B cell (primary cell): ENCODE measurements around the gene SLC37A2. TPM values are rescaled to one million over a fixed set of nuclear protein-coding genes. Genes with fewer than 3 reads are reported as not detected.

Source experiments
- ATAC-seq: fragments of 200-7000 bp; cut with Tn5 transposase; one replicate; pipeline ENCODE4 v1.10.0; 2021; ENCODE audit warnings: low read depth, mild to moderate bottlenecking, moderate number of reproducible peaks, moderate library complexity
- CTCF ChIA-PET: fragments of 350-600 bp; sonication (Branson Sonifier 250); formaldehyde crosslinking; loops from one replicate; lab custom pipeline; 2021; ENCODE audit warnings: antibody characterized with exemption, inconsistent platforms; lab: Charles Lee
- POLR2A ChIA-PET: fragments of 350-600 bp; sonication (Branson Sonifier 250); formaldehyde crosslinking; loops from one replicate; lab custom pipeline; 2021; ENCODE audit warnings: antibody characterized with exemption; lab: Charles Lee
- DNase-seq: peaks from one replicate; pipeline ENCODE4 v3.0.0; 2013
- H2AFZ ChIP-seq: 2 replicates; pipeline ENCODE4 v1.6.1; 2012; ENCODE audit warnings: mild to moderate bottlenecking, low read depth, low read length; ENCODE audit not compliant: insufficient read depth, poor library complexity, severe bottlenecking
- H3K27ac ChIP-seq, 2 donors: 1 replicate in 1 of 2; 2 replicates in 1 of 2; pipeline ENCODE4 v1.5.1; 2012 to 2013; ENCODE audit warnings: low read length in 2 of 2, mild to moderate bottlenecking in 2 of 2, moderate library complexity in 1 of 2
- H3K27me3 ChIP-seq, 4 experiments: fragments of 200-600 bp in 1 of 4; sonication (generic) in 1 of 4; replicated peaks in 1 of 4; 1 replicate in 2 of 4; 2 replicates in 2 of 4; pipeline versions ENCODE4 v1.6.1 to v1.7.0; 2013 to 2016; ENCODE audit warnings: low read length in 3 of 4, mild to moderate bottlenecking in 2 of 4, mixed read lengths in 1 of 4, moderate library complexity in 1 of 4; ENCODE audit not compliant: insufficient read depth in 4 of 4, control insufficient read depth in 3 of 4; ENCODE audit errors: control extremely low read depth in 1 of 4
- H3K36me3 ChIP-seq, 2 experiments: replicated peaks in 1 of 2; 1 replicate in 1 of 2; 2 replicates in 1 of 2; pipeline versions ENCODE4 v1.6.1 to v1.7.1; 2013; ENCODE audit warnings: low read length in 1 of 2; ENCODE audit not compliant: insufficient read depth in 2 of 2, control insufficient read depth in 1 of 2; ENCODE audit errors: control extremely low read depth in 1 of 2, extremely low read depth in 1 of 2
- H3K4me1 ChIP-seq, 2 donors: fragments of 200-600 bp in 1 of 2; sonication (generic) in 1 of 2; 1 replicate in 1 of 2; 2 replicates in 1 of 2; pipeline versions ENCODE4 v1.5.1 to v1.6.1; 2013 to 2017; ENCODE audit warnings: low read length in 2 of 2; ENCODE audit not compliant: control insufficient read depth in 2 of 2, insufficient read depth in 2 of 2
- H3K4me2 ChIP-seq: replicated peaks from 2 replicates; pipeline ENCODE3; 2012; ENCODE audit warnings: mild to moderate bottlenecking, low read depth, low read length; ENCODE audit not compliant: poor library complexity, severe bottlenecking
- H3K4me3 ChIP-seq, 5 experiments: fragments of 200-600 bp in 1 of 5; sonication (generic) in 1 of 5; 1 replicate in 3 of 5; 2 replicates in 2 of 5; pipeline versions ENCODE4 v1.5.1 to v1.7.0; 2011 to 2016; ENCODE audit warnings: low read length in 4 of 5, mild to moderate bottlenecking in 4 of 5, low read depth in 2 of 5, control low read depth in 1 of 5, moderate library complexity in 1 of 5; ENCODE audit not compliant: insufficient read depth in 1 of 5; ENCODE audit errors: control extremely low read depth in 1 of 5, extremely low read depth in 1 of 5
- H3K79me2 ChIP-seq: fragments of 200-600 bp; sonication (generic); one replicate; pipeline ENCODE4 v1.6.0; 2016; ENCODE audit warnings: low read length; ENCODE audit not compliant: control insufficient read depth, insufficient read depth
- H3K9ac ChIP-seq: fragments of 200-600 bp; sonication (generic); 2 replicates; pipeline ENCODE4 v1.6.1; 2017; ENCODE audit warnings: mild to moderate bottlenecking, low read length, moderate library complexity
- H3K9me3 ChIP-seq, 3 donors: one replicate each; pipeline versions ENCODE4 v1.6.1 to v1.7.1; 2013; ENCODE audit warnings: low read length in 2 of 3; ENCODE audit not compliant: control insufficient read depth in 2 of 3, insufficient read depth in 1 of 3; ENCODE audit errors: control extremely low read depth in 1 of 3
- H4K20me1 ChIP-seq: 2 replicates; pipeline ENCODE4 v1.6.0; 2012; ENCODE audit warnings: mild to moderate bottlenecking, low read length; ENCODE audit not compliant: insufficient read depth, control insufficient read depth, poor library complexity, severe bottlenecking
- H3K27ac Mint-ChIP-seq: one replicate; pipeline ENCODE4 v1.8.0; 2021; ENCODE audit warnings: mixed read lengths
- H3K27me3 Mint-ChIP-seq: one replicate; pipeline ENCODE4 v1.8.0; 2021; ENCODE audit warnings: mixed read lengths
- H3K4me1 Mint-ChIP-seq: one replicate; pipeline ENCODE4 v1.8.0; 2021; ENCODE audit warnings: mixed read lengths
- H3K4me3 Mint-ChIP-seq: one replicate; pipeline ENCODE4 v1.8.0; 2021; ENCODE audit warnings: mixed read lengths
- H3K9me3 Mint-ChIP-seq: one replicate; pipeline ENCODE4 v1.8.0; 2022; ENCODE audit warnings: mixed read lengths; ENCODE audit not compliant: insufficient read depth
- EZH2 ChIP-seq: IDR thresholded peaks from 2 replicates; pipeline ENCODE4 v1.6.1; 2012; ENCODE audit warnings: borderline replicate concordance, low read depth, mild to moderate bottlenecking, moderate library complexity, low read length; ENCODE audit not compliant: insufficient read depth, poor library complexity, severe bottlenecking
- WGBS: methylation state at CpG from one replicate; pipeline ENCODE4 v1.1.5; 2013; ENCODE audit warnings: missing lambda C conversion rate; ENCODE audit not compliant: insufficient coverage; 5-methylcytosine and 5-hydroxymethylcytosine counted together
- intact Hi-C: fragments of 100-400 bp; cut with micrococcal nuclease; formaldehyde crosslinking; loops from one replicate; pipeline ENCODE4 v1.10.0; 2022
- polyA plus RNA-seq: library from polyadenylated mRNA; depleted of rRNA; stranded (reverse); fragments of >200 nt; gene quantifications from 2 replicates; pipeline ENCODE4 v1.2.3, GENCODE V29; 2012
- total RNA-seq, 2 donors: library from RNA; stranded (reverse); fragments of 120-200 nt in 1 of 2; gene quantifications; 1 replicate in 1 of 2; 2 replicates in 1 of 2; pipeline versions ENCODE4 v1.2.3 to v1.2.4, GENCODE V29; 2013 to 2022
- TF ChIP-seq, protein P1 (sequence below): fragments of 200-600 bp; IDR thresholded peaks from one replicate; pipeline ENCODE4 v1.8.0; 2022; ENCODE audit warnings: antibody characterized with exemption, mild to moderate bottlenecking

The SLC37A2 gene
- total and polyA plus RNA-seq, 2 donors (not counting 1 experiment from before 2014, with no cell fraction given), result 7.6 to 27.0 TPM

DNA sequence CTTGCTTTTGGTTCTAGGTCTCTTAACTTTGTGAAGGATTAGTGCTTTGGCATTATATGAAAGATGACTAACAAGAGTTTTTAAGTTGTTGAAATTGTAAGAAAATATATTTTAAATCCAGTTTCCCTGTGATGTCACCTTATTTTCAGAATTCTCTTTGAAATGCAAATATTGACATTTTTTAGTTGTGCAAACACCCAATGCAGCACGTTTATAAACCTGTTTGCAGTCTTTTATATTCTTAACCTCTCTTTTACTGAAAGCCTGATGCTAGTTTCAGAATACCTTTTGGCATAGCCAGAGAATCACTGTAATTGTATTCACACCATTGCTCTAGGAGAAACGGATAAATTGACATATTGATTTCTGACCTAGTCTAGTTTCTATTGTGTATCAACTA is 42.8 kb upstream of the SLC37A2 start:
- Mint-ChIP-seq H3K4me3 (no peak overlapping the region), H3K27me3 (no peaks in the 10 kb centered on the region), H3K9me3 (no peaks in the 10 kb centered on the region), H3K4me1 (no peaks in the 10 kb centered on the region), H3K27ac (no peak overlapping the region)
- H3K4me2 ChIP-seq, result no peak overlapping the region
- no peak overlapping the region for H3K9ac ChIP-seq
- DNase-seq (no peak), ATAC-seq (no peak)
- no peaks in the 10 kb centered on the region for H3K27me3 ChIP-seq
- H3K4me1 ChIP-seq, result no peaks in the 10 kb centered on the region
- no peaks in the 10 kb centered on the region for H3K9me3 ChIP-seq
- H2AFZ ChIP-seq, result no peak overlapping the region
- ChIA-PET CTCF (no interaction called here), POLR2A (no interaction called here)
- H3K27ac ChIP-seq, result no peak overlapping the region
- 86% methylated on average over 1 of the region's 2 CpGs for WGBS
- TF ChIP-seq, protein P1, sequence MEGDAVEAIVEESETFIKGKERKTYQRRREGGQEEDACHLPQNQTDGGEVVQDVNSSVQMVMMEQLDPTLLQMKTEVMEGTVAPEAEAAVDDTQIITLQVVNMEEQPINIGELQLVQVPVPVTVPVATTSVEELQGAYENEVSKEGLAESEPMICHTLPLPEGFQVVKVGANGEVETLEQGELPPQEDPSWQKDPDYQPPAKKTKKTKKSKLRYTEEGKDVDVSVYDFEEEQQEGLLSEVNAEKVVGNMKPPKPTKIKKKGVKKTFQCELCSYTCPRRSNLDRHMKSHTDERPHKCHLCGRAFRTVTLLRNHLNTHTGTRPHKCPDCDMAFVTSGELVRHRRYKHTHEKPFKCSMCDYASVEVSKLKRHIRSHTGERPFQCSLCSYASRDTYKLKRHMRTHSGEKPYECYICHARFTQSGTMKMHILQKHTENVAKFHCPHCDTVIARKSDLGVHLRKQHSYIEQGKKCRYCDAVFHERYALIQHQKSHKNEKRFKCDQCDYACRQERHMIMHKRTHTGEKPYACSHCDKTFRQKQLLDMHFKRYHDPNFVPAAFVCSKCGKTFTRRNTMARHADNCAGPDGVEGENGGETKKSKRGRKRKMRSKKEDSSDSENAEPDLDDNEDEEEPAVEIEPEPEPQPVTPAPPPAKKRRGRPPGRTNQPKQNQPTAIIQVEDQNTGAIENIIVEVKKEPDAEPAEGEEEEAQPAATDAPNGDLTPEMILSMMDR, result no peak
- TF ChIP-seq EZH2, result no peak
- no peaks in the 10 kb centered on the region for H4K20me1 ChIP-seq
- intact Hi-C loops, result no loop called here
- H3K79me2 ChIP-seq, result no peaks in the 10 kb centered on the region
- H3K36me3 ChIP-seq, result no peaks in the 10 kb centered on the region
- no peak overlapping the region for H3K4me3 ChIP-seq

DNA sequence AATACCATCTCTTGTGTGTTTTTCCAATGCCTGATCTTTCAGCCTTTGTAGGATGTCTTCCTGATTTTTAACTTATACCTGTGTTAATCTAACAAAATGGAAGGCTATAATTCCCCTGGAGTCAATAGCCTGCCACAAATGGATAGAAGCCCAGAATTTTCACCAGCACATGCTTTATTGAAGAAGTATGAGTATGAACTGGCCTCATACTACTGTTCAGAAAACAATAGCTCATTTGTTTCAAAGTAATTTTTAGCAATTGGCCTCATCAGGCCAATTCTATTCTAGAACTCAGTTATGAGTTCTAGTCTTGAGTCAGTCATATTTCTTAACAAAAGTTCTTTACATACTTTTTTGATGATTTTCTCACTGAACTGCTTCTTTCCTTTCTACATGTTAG is 40.6 kb upstream of the SLC37A2 start:
- no peak overlapping the region for H3K4me3 Mint-ChIP-seq

More for the DNA sequence above, 40.6 kb upstream of the SLC37A2 start:
- ChIA-PET CTCF (no interaction called here), POLR2A (no interaction called here)
- Histone ChIP-seq H3K9ac (no peak overlapping the region), H3K27ac (no peak overlapping the region), H3K36me3 (no peaks in the 10 kb centered on the region), H2AFZ (no peak overlapping the region), H3K4me1 (no peaks in the 10 kb centered on the region), H3K9me3 (no peaks in the 10 kb centered on the region), H3K4me2 (no peak overlapping the region), H3K4me3 (no peak overlapping the region), H4K20me1 (no peaks in the 10 kb centered on the region), H3K27me3 (no peaks in the 10 kb centered on the region), H3K79me2 (no peaks in the 10 kb centered on the region)
- DNase-seq (no peak), ATAC-seq (no peak)
- H3K9me3 Mint-ChIP-seq, result no peaks in the 10 kb centered on the region
- intact Hi-C loops, result no loop called here
- no peaks in the 10 kb centered on the region for H3K4me1 Mint-ChIP-seq
- H3K27me3 Mint-ChIP-seq, result no peaks in the 10 kb centered on the region
- no peak for TF ChIP-seq EZH2
- TF ChIP-seq, protein P1, result no peak
- no peak overlapping the region for H3K27ac Mint-ChIP-seq
